H9 (cell line): Measurements from ENCODE around the gene DEPDC1B. TPM values are rescaled to one million over a fixed set of nuclear protein-coding genes. Genes with fewer than 3 reads are reported as not detected.

Experiments used
- DNase-seq: peaks from one replicate; pipeline ENCODE4 v3.0.0-alpha.2; 2017
- H2AFZ ChIP-seq: one replicate; pipeline ENCODE4 v1.6.1; 2013; ENCODE audit warnings: mild to moderate bottlenecking, low read length, control low read depth, moderate library complexity
- H2AK5ac ChIP-seq: 2 replicates; pipeline ENCODE4 v1.6.1; 2013; ENCODE audit warnings: low read length, control low read depth, mixed read lengths; ENCODE audit not compliant: insufficient read length
- H2BK120ac ChIP-seq: one replicate; pipeline ENCODE4 v1.6.1; 2013; ENCODE audit warnings: low read depth, mild to moderate bottlenecking, low read length, control low read depth, inconsistent platforms; ENCODE audit not compliant: poor library complexity, severe bottlenecking
- H2BK12ac ChIP-seq: 2 replicates; pipeline ENCODE4 v1.6.1; 2013; ENCODE audit warnings: low read length, control low read depth, mixed read lengths, low read depth; ENCODE audit not compliant: insufficient read length
- H2BK15ac ChIP-seq: 2 replicates; pipeline ENCODE4 v1.6.1; 2013; ENCODE audit warnings: low read depth, low read length, control low read depth
- H2BK20ac ChIP-seq: one replicate; pipeline ENCODE4 v1.6.1; 2013; ENCODE audit warnings: low read depth, mild to moderate bottlenecking, low read length, control low read depth, inconsistent platforms; ENCODE audit not compliant: poor library complexity, severe bottlenecking
- H2BK5ac ChIP-seq: 2 replicates; pipeline ENCODE4 v1.6.1; 2013; ENCODE audit warnings: low read length, control low read depth, mixed read lengths; ENCODE audit not compliant: insufficient read length
- H3K14ac ChIP-seq: 2 replicates; pipeline ENCODE4 v1.6.1; 2013; ENCODE audit warnings: low read length, control low read depth; ENCODE audit not compliant: insufficient read depth
- H3K18ac ChIP-seq: 2 replicates; pipeline ENCODE4 v1.6.1; 2013; ENCODE audit warnings: low read depth, mild to moderate bottlenecking, mixed read lengths, low read length, control low read depth; ENCODE audit not compliant: insufficient read length
- H3K23ac ChIP-seq: 2 replicates; pipeline ENCODE4 v1.6.1; 2013; ENCODE audit warnings: low read length, control low read depth, mixed read lengths, low read depth; ENCODE audit not compliant: insufficient read length
- H3K23me2 ChIP-seq: 2 replicates; pipeline ENCODE4 v1.6.1; 2013; ENCODE audit warnings: low read depth, mild to moderate bottlenecking, mixed read lengths, low read length, control low read depth; ENCODE audit not compliant: insufficient read length, poor library complexity, severe bottlenecking
- H3K27ac ChIP-seq: 2 replicates; pipeline ENCODE4 v1.5.1; 2013; ENCODE audit warnings: low read length, control low read depth, mixed read lengths, low read depth; ENCODE audit not compliant: insufficient read length
- H3K27me3 ChIP-seq: 2 replicates; pipeline ENCODE4 v1.6.1; 2013; ENCODE audit warnings: low read length, control low read depth, inconsistent platforms; ENCODE audit not compliant: insufficient read depth
- H3K4ac ChIP-seq: 2 replicates; pipeline ENCODE4 v1.6.1; 2013; ENCODE audit warnings: low read depth, mild to moderate bottlenecking, control low read depth, inconsistent platforms, low read length, moderate library complexity
- H3K4me1 ChIP-seq: 2 replicates; pipeline ENCODE4 v1.6.1; 2013; ENCODE audit warnings: low read length, control low read depth, inconsistent platforms; ENCODE audit not compliant: insufficient read depth
- H3K4me2 ChIP-seq: 2 replicates; pipeline ENCODE4 v1.6.1; 2013; ENCODE audit warnings: low read length, control low read depth, mixed read lengths; ENCODE audit not compliant: insufficient read length, insufficient read depth
- H3K56ac ChIP-seq: 2 replicates; pipeline ENCODE4 v1.6.1; 2013; ENCODE audit warnings: low read depth, mild to moderate bottlenecking, mixed read lengths, low read length, control low read depth; ENCODE audit not compliant: insufficient read length
- H3K79me1 ChIP-seq: 2 replicates; pipeline ENCODE4 v1.6.1; 2013; ENCODE audit warnings: low read depth, mild to moderate bottlenecking, moderate library complexity, low read length, control low read depth, inconsistent platforms; ENCODE audit not compliant: insufficient read depth, poor library complexity, severe bottlenecking
- H3K79me2 ChIP-seq: 2 replicates; pipeline ENCODE4 v1.6.1; 2013; ENCODE audit warnings: low read length, control low read depth, inconsistent platforms; ENCODE audit not compliant: insufficient read depth
- H3K9ac ChIP-seq: 2 replicates; pipeline ENCODE4 v1.6.1; 2013; ENCODE audit warnings: low read length, control low read depth, mixed read lengths; ENCODE audit not compliant: insufficient read length; ENCODE audit errors: extremely low read depth
- H3K9me3 ChIP-seq: one replicate; pipeline ENCODE4 v1.6.1; 2013; ENCODE audit warnings: low read depth, low read length, inconsistent platforms; ENCODE audit not compliant: control insufficient read depth
- H3T11ph ChIP-seq: one replicate; pipeline ENCODE4 v1.6.1; 2013; ENCODE audit warnings: mild to moderate bottlenecking, low read length, control low read depth, inconsistent platforms
- H4K20me1 ChIP-seq: one replicate; pipeline ENCODE4 v1.6.1; 2013; ENCODE audit not compliant: control insufficient read depth, insufficient read length, insufficient read depth
- H4K5ac ChIP-seq: 2 replicates; pipeline ENCODE4 v1.6.1; 2013; ENCODE audit warnings: low read depth, mild to moderate bottlenecking, mixed read lengths, low read length, control low read depth; ENCODE audit not compliant: insufficient read length
- H4K8ac ChIP-seq: replicated peaks from 2 replicates; pipeline ENCODE4 v1.6.1; 2013; ENCODE audit warnings: low read length, control low read depth, mixed read lengths, low read depth; ENCODE audit not compliant: insufficient read length
- H4K91ac ChIP-seq: 2 replicates; pipeline ENCODE4 v1.6.1; 2013; ENCODE audit warnings: low read depth, mild to moderate bottlenecking, moderate library complexity, mixed read lengths, low read length, control low read depth; ENCODE audit not compliant: insufficient read length
- H3K27ac Mint-ChIP-seq, 3 experiments: 2 replicates in 2 of 3; 3 replicates in 1 of 3; pipeline ENCODE4 v1.8.0; 2020 to 2021; ENCODE audit warnings: mixed read lengths in 3 of 3, mild to moderate bottlenecking in 1 of 3, moderate library complexity in 1 of 3
- H3K27me3 Mint-ChIP-seq: 2 replicates; pipeline ENCODE4 v1.8.0; 2021; ENCODE audit warnings: low read depth, mild to moderate bottlenecking, moderate library complexity, mixed read lengths
- H3K36me3 Mint-ChIP-seq, 3 experiments: 2 replicates in 2 of 3; 3 replicates in 1 of 3; pipeline ENCODE4 v1.8.0; 2020 to 2021; ENCODE audit warnings: low read depth in 3 of 3, mixed read lengths in 3 of 3; ENCODE audit not compliant: insufficient read depth in 1 of 3
- H3K4me1 Mint-ChIP-seq, 2 experiments: 2 replicates each; pipeline ENCODE4 v1.8.0; 2020; ENCODE audit warnings: mixed read lengths in 2 of 2
- H3K4me3 Mint-ChIP-seq, 2 experiments: 2 replicates in 1 of 2; 3 replicates in 1 of 2; pipeline ENCODE4 v1.8.0; 2020 to 2021; ENCODE audit warnings: mild to moderate bottlenecking in 2 of 2, mixed read lengths in 2 of 2, moderate library complexity in 1 of 2
- H3K9me3 Mint-ChIP-seq, 2 experiments: 2 replicates in 1 of 2; 3 replicates in 1 of 2; pipeline ENCODE4 v1.8.0; 2020; ENCODE audit warnings: mild to moderate bottlenecking in 2 of 2, mixed read lengths in 2 of 2, moderate library complexity in 1 of 2
- whole genome bisulfite sequencing: extraction: QIAGEN DNeasy Blood & Tissue Kit; methylation state at CpG from one replicate; pipeline ENCODE4 v1.1.7; 2013; ENCODE audit warnings: missing lambda C conversion rate, low lambda C conversion rate, mixed read lengths; ENCODE audit not compliant: insufficient read length; ENCODE audit errors: extremely low coverage; 5-methylcytosine and 5-hydroxymethylcytosine counted together
- total RNA-seq: library from RNA; stranded (reverse); gene quantifications from 2 replicates; pipeline ENCODE4 v1.2.1, GENCODE V29; 2021
- TF ChIP-seq, protein P1 (sequence below): fragments of 200-600 bp; sonication (generic); conservative IDR thresholded peaks from 3 replicates; pipeline ENCODE4 v1.8.0; 2021; ENCODE audit warnings: antibody characterized with exemption, mild to moderate bottlenecking

Gene DEPDC1B
- total RNA-seq, 1 experiment from 2014 or later = 49.0 TPM

GRCh38 chr5:60703944-60704343 lies 4.0 kb upstream of the DEPDC1B start:
- Histone ChIP-seq H3K14ac (no peak overlapping the region), H3K79me2 (peaks cover under 1% of the 10 kb centered on the region; the same call in 1 of the 2 replicates), H2AFZ (no peak overlapping the region), H4K20me1 (no peaks in the 10 kb centered on the region), H4K91ac (no peak overlapping the region), H2BK12ac (no peak overlapping the region), H2BK20ac (no peak overlapping the region), H2AK5ac (no peak overlapping the region), H2BK15ac (no peak overlapping the region), H3K56ac (no peak overlapping the region), H3K27ac (no peak overlapping the region), H2BK5ac (no peak overlapping the region), H3K18ac (no peak overlapping the region), H3K4me2 (no peak overlapping the region), H3K23me2 (peaks cover 7% of the 10 kb centered on the region), H3T11ph (no peak overlapping the region), H3K27me3 (no peaks in the 10 kb centered on the region), H2BK120ac (no peak overlapping the region), H3K79me1 (no peaks in the 10 kb centered on the region), H3K9ac (no peak overlapping the region), H3K23ac (no peak overlapping the region), H3K4me1 (no peaks in the 10 kb centered on the region), H3K4ac (no peak overlapping the region), H4K5ac (no peak overlapping the region), H4K8ac (no peak overlapping the region), H3K9me3 (no peaks in the 10 kb centered on the region)
- DNase-seq = no peak
- no peaks in the 10 kb centered on the region; a peak in 1 of 5 replicates for H3K9me3 Mint-ChIP-seq
- H3K4me3 Mint-ChIP-seq = no peak overlapping the region
- WGBS = no CpG with 5 or more reads among the region's 2 CpGs
- no peak overlapping the region for H3K27ac Mint-ChIP-seq
- no peaks in the 10 kb centered on the region for H3K36me3 Mint-ChIP-seq
- H3K4me1 Mint-ChIP-seq = peaks cover 8 to 13% of the 10 kb centered on the region in 2 experiments
- TF ChIP-seq, protein P1, sequence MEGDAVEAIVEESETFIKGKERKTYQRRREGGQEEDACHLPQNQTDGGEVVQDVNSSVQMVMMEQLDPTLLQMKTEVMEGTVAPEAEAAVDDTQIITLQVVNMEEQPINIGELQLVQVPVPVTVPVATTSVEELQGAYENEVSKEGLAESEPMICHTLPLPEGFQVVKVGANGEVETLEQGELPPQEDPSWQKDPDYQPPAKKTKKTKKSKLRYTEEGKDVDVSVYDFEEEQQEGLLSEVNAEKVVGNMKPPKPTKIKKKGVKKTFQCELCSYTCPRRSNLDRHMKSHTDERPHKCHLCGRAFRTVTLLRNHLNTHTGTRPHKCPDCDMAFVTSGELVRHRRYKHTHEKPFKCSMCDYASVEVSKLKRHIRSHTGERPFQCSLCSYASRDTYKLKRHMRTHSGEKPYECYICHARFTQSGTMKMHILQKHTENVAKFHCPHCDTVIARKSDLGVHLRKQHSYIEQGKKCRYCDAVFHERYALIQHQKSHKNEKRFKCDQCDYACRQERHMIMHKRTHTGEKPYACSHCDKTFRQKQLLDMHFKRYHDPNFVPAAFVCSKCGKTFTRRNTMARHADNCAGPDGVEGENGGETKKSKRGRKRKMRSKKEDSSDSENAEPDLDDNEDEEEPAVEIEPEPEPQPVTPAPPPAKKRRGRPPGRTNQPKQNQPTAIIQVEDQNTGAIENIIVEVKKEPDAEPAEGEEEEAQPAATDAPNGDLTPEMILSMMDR = no peak
- H3K27me3 Mint-ChIP-seq = peaks cover 2% of the 10 kb centered on the region
